GM19463 (cell line): ENCODE data around the gene PRAMEF20.
"Not testable (repeated sequence)": the region's sequence is repeated elsewhere in the genome, so short reads cannot be mapped to it uniquely, and the experiment has no call there.

Experiments used
- ATAC-seq: cut with Tn5 transposase; IDR thresholded peaks from one replicate; pipeline ENCODE4 v1.9.1; 2021; ENCODE audit warnings: mild to moderate bottlenecking, moderate library complexity; ENCODE audit not compliant: unreplicated experiment

PRAMEF20 gene

DNA sequence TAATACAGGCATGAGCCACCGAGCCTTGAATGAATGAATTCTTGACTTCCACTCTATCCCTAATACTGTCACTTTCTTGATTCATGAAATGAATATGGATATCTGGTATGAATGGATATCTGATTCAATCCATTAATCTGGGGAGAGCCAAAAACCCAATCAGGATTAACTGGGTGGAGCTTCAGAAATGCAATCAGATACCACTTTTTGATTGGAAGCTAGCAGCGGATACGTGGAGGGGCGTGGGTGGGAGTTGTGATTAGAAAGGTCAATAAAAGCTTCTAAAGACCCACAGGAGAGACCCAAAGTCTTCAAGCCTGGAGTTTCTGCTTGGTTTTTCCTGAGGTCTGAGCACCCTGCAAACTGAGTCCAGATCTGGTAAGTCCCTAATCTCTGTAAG, at the start of gene PRAMEF20:
Gene PRAMEF20, plus strand, starts transcription at position 301 of the 400 bp plus-strand sequence. CDS start 5,905 bp downstream, outside the sequence.
- ATAC-seq, result not testable (repeated sequence)

DNA sequence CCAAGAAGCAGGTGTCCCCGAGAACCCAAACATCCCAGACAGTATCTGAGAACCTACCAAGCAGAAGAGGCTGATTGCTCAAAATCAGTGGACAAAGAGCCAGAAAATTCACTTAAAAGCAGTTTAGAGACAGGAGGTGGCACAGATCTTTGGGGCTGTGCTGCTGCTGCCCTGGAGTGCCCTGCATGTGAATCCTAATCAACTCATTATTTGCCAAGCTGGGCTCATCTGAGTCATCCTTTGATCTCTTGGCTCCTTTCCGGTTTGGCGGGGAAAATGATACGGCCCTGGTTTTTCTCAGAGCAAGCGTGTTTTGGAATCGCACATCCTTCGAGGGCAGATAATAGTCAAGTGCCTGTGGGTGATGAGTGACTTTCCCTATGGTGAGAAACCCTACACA, 47.9 kb upstream of the PRAMEF20 start:
- not testable (repeated sequence) for ATAC-seq

DNA sequence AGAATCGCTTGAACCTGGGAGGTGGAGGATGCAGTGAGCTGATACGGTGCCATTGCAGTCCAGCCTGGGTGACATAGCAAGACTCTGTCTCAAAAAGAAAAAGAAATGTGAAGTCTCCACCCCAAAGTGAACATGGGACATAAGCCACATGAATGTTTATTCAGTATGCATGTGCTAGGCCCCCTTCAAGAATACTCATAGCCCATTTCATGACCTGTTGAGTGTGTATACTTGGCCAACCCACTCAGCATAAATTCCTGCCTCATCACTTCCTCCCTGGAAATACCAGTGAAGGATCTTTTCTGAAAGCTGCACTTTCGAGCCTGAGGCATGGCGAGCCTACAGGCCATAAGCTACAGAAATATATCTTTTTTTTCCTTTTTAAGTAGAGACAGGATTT, 45.3 kb upstream of the PRAMEF20 start:
- ATAC-seq, result not testable (repeated sequence)

DNA sequence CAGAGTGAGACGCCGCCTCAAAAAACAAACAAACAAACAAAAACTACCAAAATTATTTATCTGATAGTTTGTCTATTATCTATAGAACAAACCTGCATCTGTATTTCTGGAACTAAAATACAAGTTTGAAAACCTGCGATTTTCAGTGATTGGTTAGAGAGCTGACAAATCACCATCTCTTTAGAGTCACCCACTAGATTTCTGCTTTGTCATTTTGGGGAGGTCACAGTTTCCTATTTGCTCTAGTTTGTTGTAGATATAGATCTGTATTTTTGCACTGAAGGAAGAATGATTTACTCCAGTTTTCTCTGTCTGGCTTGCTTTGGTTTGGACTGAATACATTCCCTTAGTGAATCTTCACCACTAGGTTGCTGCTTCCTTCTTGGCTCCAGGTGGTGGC, 43.7 kb upstream of the PRAMEF20 start:
- ATAC-seq, result not testable (repeated sequence)

DNA sequence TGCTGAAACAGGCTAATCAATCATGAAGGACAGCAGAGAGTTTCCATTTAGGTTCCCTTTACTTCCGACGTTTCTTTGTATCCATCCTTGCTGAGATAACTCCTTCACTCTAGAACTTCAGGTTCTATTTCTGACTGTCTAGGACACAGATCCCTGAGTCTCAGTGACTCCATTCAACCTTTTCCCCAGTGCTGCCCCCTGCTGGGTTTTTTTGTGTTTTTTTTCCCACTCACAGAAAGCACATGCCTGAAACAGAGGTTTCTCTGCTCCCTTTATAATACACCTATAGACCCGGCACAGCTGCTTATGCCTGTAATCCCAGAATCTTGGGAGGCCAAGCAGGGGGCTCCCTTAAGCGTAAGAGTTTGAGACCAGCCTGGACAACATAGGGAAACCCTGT, 41.7 kb upstream of the PRAMEF20 start:
- ATAC-seq, result not testable (repeated sequence)

DNA sequence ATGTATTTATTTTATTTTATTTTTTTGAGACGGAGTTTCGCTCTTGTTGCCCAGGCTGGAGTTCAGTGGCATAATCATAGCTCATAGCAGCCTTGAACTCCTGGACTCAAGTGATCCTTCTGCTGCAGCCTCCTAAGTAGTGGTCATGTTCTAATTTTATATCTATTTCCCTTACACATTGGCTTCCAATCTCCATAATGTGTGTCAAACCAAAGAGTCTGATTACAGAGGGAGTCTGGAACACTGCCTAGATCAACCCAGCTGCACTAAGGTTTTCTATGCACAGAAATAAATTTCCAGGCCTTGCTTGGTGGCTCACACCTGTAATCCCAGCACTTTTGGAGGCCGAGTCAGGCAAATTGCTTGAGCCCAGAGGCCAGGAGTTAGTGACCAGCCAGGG, 31.3 kb upstream of the PRAMEF20 start:
- ATAC-seq, result not testable (repeated sequence)

DNA sequence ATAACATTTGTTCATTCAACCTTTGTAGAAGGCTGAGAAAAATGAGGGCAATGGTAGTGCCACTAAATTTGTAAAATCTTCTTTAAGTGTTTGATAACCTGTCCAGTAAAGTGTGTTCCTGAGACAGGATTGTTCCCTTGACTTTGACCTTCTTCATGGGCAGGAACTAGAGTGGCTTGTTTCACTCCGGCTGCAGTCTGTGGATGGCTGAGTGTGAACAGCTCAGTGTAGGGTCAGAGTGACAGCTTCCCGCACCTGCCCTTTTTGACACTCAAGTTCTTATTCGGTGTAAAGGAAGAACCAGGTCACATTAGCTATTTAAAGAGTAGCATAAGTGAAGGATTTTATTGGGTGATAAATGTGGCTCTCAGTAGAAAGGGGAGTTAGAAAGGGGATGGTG, 29.9 kb upstream of the PRAMEF20 start:
- not testable (repeated sequence) for ATAC-seq

DNA sequence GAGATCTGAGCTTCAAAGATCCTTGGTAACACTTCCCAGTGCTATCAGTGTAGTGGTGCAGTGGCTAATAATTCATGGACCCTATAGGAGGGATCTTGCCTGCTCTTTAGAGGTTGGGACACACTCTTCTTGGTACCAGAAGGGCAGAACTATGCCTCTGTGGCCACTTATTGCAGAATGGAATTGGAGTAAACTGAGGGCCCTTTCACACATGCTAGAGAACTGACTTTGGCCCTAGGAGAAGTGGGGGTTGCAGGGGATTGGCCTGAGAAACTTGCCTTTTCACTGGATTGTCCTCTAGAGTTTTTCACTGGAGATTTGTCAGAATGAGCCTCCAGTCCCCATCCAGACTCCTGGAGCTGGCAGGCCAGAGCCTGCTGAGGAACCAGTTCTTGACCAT, 20.9 kb upstream of the PRAMEF20 start, which contains the start of gene PRAMEF17:
Gene PRAMEF17, plus strand, starts transcription at position 301 of the 400 bp plus-strand sequence. Its CDS starts 26 bp downstream, at position 327.
- ATAC-seq, result not testable (repeated sequence)

DNA sequence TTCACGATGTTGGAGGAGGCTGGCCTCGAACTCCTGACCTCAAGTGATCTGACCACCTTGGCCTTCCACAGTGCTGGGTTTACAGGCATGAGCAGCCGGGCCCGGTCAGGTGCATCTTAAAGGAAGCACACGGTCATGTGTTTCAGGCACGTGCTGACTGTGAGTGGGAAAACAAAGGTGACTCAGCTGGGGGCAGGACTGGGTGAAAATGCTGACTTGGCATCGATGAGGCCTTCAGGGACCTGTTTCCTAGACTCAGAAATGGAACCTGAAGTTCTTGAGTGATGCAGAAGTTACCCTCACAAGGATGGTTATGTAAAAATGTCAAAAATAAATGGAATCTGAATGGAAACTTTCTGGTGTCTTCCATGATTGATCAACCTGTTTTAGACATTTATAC, 17.2 kb upstream of the PRAMEF20 start:
- not testable (repeated sequence) for ATAC-seq

DNA sequence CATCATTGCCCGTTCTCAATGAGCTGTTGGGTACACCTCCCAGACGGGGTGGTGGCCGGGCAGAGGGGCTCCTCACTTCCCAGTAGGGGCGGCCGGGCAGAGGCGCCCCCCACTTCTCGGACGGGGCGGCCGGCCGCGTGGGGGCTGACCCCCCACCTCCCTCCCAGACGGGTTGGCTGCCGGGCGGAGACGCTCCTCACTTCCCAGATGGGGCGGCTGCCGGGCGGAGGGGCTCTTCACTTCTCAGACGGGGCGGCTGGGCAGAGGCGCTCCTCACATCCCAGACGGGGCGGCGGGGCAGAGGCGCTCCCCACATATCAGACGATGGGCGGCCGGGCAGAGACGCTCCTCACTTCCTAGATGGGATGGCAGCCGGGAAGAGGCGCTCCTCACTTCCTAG, 15.5 kb upstream of the PRAMEF20 start:
- ATAC-seq, result not testable (repeated sequence)

DNA sequence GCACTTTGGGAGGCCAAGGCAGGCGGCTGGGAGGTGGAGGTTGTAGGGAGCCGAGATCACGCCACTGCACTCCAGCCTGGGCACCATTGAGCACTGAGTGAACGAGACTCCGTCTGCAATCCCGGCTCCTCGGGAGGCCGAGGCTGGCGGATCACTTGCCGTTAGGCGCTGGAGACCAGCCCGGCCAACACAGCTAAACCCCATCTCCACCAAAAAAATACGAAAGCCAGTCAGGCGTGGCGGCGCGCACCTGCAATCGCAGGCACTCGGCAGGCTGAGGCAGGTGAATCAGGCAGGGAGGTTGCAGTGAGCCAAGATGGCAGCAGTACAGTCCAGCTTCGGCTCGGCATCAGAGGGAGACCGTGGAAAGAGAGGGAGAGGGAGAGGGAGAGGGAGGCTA, 14.9 kb upstream of the PRAMEF20 start:
- ATAC-seq, result not testable (repeated sequence)

DNA sequence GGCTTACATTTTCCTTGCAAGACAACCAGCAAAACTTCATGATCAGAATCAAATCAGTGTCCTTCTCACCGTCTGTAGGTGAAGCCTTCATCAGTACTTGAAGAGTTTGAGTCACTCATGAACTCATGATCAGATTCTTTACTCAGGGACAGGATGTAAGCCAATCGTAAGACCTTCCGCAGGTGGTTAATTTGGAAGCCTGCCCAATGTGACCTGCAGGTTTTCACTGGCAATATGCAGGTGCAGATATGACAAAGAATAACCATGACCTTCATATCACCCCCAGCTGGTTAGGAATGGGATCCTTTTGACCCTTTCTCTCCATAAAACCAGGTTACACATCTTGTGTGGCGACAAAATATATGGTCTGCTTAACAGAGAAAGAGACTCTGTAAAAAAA, 2.4 kb upstream of the PRAMEF20 start:
- no peak for ATAC-seq

DNA sequence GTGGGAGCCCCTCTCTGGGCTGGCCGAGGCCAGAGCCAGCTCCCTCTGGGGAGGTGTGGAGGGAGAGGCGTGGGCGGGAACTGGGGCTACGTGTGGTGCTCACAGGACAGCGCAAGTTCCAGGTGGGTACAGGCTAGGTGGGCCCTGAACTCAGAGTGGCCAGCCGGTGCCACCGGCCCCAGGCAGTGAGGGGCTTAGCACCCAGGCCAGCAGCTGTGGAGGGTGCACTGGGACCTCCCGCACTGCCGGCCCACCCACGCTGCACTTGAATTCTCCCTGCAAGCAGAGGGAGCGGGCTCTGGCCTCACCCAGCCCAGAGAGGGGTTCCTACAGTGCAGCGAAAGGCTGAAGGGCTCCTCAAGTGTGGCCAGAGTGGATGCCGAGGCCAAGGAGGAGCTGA, 20.2 kb downstream of the PRAMEF20 start:
- no peak for ATAC-seq

DNA sequence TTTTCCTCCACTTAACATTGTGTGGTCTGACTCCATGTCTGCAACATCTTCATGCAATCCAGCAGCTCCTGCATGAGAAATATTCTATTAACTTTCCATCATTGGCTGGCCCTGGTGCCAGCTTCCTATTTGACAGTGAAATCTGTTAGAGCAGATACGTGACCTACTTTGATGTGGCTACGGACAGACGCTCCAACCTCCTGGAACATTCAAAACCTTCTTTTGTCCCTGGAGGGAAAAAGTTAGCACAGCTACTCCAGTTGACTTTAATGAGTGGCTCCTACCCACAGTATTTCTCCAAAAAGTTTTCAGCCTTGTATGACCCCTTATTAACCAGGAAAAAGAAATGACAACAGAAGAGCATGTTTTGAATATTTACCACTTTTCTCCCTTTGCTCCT, 22.0 kb downstream of the PRAMEF20 start:
- ATAC-seq, result no peak

DNA sequence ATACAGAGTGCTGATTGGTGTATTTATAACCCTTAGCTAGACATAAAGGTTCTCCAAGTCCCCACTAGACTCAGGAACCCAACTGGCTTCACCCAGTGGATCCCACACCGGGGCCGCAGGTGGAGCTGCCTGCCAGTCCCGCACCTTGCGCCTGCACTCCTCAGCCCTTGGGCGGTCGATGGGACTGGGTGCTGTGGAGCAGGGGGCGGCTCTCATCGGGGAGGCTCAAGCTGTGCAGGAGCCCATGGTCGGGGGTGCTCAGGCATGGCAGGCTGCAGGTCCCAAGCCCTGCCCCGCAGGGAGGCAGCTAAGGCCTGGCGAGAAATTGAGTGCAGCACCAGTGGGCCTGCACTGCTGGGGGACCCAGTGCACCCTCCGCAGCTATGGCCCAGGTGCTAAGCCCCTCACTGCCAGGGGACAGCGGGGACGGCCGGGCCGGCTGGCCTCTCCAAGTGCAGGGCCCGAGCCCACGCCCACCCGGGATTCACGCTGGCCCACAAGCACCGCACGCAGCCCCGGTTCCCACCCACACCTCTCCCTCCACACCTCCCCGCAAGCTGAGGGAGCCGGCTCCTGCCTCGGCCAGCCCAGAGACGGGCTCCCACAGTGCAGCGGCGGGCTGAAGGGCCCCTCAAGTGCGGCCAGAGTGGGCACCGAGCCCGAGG, 23.6 kb downstream of the PRAMEF20 start:
- ATAC-seq, result not testable (repeated sequence)

DNA sequence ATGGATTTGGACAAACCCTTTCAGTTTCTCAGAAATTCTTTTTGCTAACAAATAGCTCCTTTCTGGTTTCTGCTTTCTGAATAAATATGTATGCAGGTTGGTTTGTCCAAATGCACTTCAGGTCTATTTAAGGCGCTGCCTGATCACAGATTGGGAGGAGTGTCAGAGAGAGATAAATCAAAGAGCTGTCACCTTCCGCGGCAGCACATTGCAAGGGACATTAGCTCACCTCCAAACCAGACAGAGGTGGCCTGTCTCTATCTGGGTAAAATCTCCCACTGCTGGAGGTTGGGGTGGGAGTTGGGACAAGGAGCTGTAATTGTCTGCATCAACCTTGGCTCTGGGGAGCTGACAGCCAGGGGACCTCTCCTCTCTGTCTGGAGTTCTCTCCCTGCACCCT, 25.2 kb downstream of the PRAMEF20 start:
- ATAC-seq, result no peak

DNA sequence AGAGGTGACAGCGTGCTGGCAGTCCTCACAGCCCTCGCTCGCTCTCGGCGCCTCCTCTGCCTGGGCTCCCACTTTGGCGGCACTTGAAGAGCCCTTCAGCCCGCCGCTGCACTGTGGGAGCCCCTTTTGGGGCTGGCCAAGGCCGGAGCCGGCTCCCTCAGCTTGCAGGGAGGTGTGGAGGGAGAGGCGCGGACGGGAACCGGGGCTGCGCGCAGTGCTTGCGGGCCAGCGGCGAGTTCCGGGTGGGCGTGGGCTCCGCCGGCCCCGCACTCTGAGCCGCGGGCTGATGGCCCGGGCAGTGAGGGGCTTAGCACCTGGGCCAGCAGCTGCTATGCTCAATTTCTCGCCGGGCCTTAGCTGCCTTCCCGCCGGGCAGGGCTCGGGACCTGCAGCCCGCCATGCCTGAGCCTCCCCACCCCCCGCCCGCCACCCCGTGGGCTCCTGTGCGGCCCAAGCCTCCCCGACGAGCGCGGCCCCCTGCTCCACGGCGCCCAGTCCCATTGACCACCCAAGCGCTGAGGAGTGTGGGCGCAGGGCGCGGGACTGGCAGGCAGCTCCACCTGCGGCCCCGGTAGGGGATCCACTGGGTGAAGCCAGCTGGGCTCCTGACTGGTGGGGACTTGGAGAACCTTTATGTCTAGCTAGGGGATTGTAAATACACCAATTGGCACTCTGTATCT, 29.0 kb downstream of the PRAMEF20 start:
- ATAC-seq, result not testable (repeated sequence)

DNA sequence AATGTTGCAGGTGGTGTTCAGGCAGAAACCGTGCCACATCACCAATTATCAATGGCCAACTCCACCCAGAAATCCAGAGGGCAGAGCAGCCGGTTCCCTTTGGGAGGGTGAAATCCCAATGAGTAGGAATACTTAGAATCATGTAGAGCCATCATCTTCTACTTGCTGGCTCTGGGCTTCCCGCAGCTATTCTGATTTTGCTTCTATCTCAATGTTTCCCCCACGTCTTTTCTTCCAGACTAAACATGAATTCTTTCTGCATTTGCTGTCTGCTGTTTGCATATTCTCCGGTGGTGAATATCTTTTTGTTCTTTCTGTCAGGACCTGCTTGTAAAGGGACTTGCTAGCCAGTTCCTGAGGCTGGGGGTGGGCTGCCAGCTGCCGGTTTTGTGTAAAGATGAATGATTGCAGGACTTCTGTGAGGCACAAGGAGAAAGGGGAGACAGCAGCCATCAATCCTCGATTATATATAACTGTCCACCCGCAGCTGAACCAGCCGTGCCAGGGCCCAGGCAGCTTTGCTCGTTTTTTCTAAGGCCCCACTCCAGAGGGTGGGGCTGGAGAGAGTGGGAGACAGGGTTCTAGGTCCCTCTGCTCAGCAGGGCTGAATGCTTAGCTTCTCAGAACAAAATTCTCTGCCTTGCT, 33.2 kb downstream of the PRAMEF20 start:
- ATAC-seq, result no peak

DNA sequence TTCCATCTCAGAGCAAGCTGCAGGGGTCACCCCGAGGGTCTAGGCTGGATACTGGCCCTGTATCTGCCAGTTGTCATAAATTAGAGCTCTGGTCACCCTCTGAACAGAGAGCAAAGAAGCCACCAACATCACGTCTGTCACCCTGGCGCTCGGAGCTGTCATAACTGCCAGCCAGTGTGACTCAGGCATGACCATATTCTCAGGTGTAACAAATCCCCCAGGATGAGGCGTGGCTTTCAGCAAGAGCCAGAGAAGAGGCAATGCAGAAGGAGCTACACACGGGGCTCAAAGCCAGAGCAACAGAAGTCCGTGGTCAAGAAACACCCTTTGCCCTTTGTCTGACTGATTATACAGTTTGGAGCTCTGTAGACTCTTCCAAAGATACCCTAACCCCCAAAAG, 40.0 kb downstream of the PRAMEF20 start:
- ATAC-seq, result no peak

DNA sequence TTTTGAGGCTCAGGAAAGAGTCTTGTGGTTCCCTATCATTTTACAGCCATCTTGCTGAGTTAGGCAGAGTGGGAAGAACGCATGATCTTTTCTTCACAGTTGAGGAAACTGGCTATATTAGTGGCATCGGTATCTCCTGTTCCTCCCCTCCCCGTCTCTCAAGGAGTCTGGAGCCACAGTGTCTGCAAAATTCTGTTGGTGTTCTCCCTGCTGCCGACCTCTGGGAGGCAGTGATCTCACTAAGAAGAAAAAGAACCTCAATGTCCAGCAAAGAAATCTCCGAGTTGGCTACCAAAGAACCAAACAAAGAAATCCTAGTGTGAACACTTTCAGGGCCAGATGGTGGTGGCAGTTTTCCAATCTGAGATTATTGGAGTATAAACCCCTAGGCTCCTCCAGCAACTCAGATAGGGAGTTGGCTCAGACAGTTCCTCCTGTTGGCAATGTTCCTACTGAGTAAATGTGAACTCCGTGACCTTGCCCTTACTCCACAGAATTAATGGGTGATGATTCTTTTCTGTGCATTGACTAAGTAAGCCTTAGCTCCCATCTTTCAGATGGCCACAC, 41.2 kb downstream of the PRAMEF20 start:
- no peak for ATAC-seq

DNA sequence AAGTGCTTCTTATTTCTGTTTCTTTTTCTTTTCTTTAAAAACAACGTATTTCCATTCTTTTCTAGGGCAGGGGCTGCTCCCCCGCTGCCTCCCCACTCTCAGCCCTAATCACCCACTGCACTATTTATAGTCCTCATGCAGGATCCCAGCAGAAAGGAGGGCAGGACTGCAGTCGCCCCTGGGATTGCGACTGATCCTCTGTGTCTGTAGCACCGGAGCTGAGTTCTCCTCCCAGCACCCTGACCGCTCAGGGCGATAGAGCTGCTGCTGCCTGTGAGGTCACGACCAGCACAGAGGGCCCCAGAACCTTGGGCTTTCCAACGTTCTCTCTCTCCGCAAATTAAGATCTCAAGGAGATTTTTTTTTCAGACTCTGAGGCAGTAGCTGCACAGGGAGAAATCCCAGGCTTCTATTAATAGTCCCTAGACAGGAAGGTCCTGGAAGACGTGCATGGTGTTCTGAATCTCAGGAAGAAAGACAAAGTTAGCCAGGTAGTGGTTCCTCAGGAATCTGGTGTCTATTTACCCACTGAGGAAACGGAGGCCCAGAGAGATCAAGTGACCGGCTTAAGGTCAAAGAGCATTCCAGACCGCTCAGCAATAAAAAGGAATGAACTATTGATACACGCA, 46.8 kb downstream of the PRAMEF20 start:
- no peak for ATAC-seq
